Prostate gland (tissue), 2 donors: ENCODE measurements around the gene GSG1L.
"Not testable (repeated sequence)": the region's sequence is repeated elsewhere in the genome, so short reads cannot be mapped to it uniquely, and the experiment has no call there.

Experiments used
- CTCF ChIP-seq, 4 experiments: fragments of 200-600 bp in 2 of 4; fragments of 450-650 bp in 2 of 4; sonication (generic) in 2 of 4; IDR thresholded peaks; 1 replicate in 3 of 4; 2 replicates in 1 of 4; pipeline ENCODE4 v1.5.1; 2016 to 2019; ENCODE audit warnings: antibody characterized with exemption in 4 of 4, mild to moderate bottlenecking in 2 of 4, moderate library complexity in 2 of 4
- POLR2A ChIP-seq: fragments of 450-650 bp; IDR thresholded peaks from one replicate; pipeline ENCODE4 v1.6.1; 2016; ENCODE audit warnings: antibody characterized with exemption, mild to moderate bottlenecking
- POLR2AphosphoS5 ChIP-seq: sonication (generic); formaldehyde crosslinking; IDR thresholded peaks from one replicate; pipeline ENCODE4 v1.6.1; 2017; ENCODE audit warnings: antibody characterized with exemption

- TF ChIP-seq POLR2AphosphoS5; CTCF (IDR thresholded peaks at IDR 0.05); POLR2A: not testable (repeated sequence)
Measured at GRCh38 chr16:27942071-27942470, 121.4 kb downstream of the GSG1L start.
